22Rv1 (cell line): Measurements from ENCODE around the gene GNAL.

ENCODE experiments used
- CTCF ChIP-seq: fragments of 450-650 bp; IDR thresholded peaks from 2 replicates; pipeline ENCODE4 v1.5.1; 2017; ENCODE audit warnings: mild to moderate bottlenecking
- ZFX ChIP-seq: fragments of 450-650 bp; IDR thresholded peaks from 2 replicates; pipeline ENCODE4 v1.6.1; 2017; ENCODE audit warnings: antibody characterized with exemption, borderline replicate concordance

GRCh38 chr18:11873670-11874340, 184.7 kb downstream of the GNAL start:
- TF ChIP-seq CTCF (no peak), ZFX (no peak)
